ENCODE results near the gene ERGIC1.
"Not testable (repeated sequence)": the region's sequence is repeated elsewhere in the genome, so short reads cannot be mapped to it uniquely, and the experiment has no call there.

Gene ERGIC1

GRCh38 chr5:172801179-172801671 is 32.8 kb upstream of the ERGIC1 start:
- no peak for FAIRE-seq

GRCh38 chr5:172802112-172802511 is 31.9 kb upstream of the ERGIC1 start:
- FAIRE-seq: no peak

GRCh38 chr5:172802567-172803176 is 31.4 kb upstream of the ERGIC1 start:
- FAIRE-seq: no peak

DNA sequence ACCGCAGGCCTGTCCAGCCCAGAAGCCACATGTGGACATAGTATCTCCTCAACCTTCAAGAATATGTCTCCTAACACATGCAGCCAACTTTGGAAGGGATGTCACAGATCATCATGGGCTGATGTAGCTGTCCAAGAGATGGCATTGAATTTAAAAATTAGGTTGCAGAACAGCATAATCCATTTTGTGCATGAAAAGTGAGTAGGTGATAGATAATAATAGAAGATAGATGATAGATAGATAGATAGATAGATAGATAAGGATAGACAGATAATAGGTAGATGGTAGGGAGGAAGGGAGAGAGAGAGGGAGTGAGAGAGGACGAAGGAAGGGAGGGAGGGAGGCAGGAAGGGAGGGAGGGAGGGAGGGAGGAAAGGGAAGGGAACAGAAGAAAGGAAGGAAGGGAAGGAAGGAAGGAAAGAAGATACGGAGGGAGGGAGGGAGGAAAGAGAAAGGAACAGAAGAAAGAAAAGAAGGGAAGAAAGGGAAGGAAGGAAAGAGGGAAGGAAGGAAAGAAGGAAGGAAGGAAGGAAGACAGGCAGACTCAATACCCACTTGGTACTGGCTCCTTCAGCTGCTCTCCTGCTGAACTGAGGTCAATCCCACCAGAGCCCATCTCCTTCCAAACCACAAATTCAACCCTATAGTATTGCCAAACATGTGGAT is 28.9 kb upstream of the ERGIC1 start:
- FAIRE-seq: no peak

DNA sequence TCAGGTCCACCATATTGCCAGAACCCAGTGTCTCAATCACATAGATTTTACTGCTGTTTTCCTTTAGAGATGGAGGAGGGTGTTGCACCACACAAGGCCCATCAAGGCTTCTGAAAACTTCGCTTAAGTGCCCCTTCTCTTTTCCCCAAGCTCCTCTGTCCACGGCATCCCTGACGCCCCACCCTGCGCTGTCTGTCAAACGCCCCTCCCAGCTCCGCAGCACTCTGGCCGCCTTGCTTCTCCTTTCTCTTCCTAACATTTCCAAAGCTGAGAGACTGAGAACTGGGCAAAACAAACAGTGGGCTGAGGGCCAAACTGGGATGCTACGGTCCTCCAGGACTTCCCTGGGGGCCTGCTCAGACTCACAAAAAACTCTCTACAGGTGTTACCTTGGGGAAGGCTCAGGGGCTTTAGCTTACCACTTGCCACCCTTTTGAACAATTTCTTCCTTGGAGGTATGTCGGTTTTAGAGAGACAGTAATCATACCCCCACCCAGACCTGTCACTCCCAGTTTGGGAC is 28.3 kb upstream of the ERGIC1 start:
- FAIRE-seq: no peak

- FAIRE-seq: no peak
Observed at GRCh38 chr5:172806897-172807672, 27.0 kb upstream of the ERGIC1 start.

- no peak for FAIRE-seq
Observed at GRCh38 chr5:172807766-172808311, 26.2 kb upstream of the ERGIC1 start.

DNA sequence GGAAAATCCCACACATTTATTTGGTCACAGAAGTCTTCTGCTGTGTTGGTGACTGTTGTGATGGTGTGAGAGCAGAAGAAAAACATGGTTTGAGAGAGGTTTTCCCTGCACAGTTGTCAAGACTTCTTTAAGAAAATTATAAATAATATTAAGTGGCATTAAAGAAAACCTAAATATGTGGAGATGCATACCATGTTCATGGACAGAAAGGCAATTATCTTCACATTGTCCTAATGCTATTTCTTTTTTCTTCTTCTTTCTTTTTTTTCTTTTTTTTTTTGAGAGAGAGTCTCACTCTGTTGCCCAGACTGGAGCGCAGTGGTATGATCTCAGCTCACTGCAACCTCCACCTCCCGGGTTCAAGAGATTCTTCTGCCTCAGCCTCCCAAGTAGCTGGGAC is 24.3 kb upstream of the ERGIC1 start:
- FAIRE-seq: no peak

DNA sequence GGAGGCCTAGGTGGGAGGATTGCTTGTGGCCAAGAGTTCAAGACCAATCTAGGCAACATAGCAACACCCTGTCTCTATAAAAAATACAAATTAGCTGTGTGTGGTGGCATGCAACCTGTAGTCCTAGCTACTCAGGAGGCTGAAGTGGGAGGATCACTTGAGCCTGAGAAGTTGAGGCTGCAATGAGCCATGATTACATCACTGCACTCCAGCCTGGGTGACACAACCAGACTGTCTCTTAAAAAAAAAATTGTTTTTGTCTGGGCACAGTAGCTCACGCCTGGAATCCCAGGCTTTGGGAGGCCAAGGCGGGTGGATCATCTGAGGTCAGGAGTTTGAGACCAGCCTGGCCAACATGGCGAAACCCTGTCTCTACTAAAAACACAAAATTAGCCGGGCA is 23.1 kb upstream of the ERGIC1 start:
- not testable (repeated sequence) for FAIRE-seq

DNA sequence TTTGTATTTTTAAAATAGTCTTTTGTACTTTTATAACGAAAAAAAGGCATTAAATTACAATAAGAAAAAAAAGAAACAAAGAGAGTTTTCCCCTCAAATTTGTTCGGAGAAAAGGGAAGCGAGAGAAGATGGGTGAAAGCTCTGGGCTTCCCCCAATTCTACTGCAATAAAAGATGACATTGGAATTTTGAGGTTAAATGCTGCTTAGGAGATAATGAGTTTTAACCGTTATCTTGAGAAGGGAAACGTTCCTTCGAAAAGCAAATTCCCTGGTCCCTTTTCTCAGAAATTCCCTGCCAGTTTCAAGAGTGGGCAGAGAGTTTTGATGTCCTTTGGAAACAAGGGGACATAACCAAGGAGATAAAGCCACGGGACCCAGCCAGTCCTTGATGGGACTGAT is 18.4 kb upstream of the ERGIC1 start:
- FAIRE-seq: no peak

DNA sequence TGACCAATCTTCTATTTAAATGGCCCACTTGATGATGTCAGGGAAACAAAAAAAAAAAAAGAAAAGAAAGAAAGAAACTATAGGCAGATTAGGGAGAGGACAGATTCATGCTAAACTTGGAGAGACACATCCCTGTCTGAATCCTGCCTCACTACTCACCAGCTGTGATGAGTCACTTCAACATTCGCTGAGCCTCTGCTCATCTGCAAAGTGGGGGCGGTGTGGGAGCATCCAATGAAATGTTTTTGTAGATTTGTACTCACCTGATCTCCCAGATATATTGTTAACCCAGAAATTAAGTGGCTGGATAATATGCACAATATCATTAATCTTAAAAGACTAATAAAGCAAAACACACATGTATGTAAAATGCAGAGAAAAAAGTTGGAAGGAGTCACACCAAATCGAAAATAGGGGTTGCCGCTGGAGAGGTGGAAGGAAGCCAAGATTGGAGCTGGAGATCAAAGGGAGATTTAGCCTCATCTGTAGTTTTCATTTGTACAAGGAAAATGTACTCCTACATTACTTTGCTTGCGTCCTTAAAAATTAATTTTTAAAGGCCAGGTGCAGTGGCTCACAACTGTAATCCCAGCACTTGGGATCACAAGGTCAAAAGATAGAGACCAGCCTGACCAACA is 17.0 kb upstream of the ERGIC1 start:
- no peak for FAIRE-seq

- no peak for FAIRE-seq
Observed at GRCh38 chr5:172817664-172818063, 16.4 kb upstream of the ERGIC1 start.

DNA sequence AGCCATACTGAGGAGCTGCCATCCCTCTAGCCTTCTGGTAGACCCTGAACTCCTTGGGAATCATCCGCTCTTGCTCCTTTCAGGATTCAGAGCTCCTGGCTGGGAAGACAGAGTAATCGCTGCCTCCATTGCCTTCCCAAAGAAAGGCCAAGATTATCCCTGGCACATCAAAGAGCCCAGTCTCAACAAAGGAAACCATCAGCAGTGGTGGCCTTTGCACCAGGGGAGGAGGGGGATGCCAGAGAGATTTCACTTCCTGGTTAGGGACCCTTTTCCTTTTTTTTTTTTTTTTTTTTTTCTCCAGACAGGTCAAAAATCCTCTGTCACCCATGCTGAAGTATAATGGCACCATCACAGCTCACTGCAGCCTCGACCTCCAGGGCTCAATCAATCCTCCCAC is 16.0 kb upstream of the ERGIC1 start:
- FAIRE-seq: no peak

- FAIRE-seq: no peak
Observed at GRCh38 chr5:172819569-172819968, 14.5 kb upstream of the ERGIC1 start.

GRCh38 chr5:172820046-172820767 is 13.8 kb upstream of the ERGIC1 start:
- no peak for FAIRE-seq

GRCh38 chr5:172821340-172821985 is 12.6 kb upstream of the ERGIC1 start:
- FAIRE-seq: no peak

GRCh38 chr5:172823840-172824362 is 10.2 kb upstream of the ERGIC1 start:
- FAIRE-seq: no peak

GRCh38 chr5:172825610-172826204 is 8.3 kb upstream of the ERGIC1 start:
- FAIRE-seq: no peak

DNA sequence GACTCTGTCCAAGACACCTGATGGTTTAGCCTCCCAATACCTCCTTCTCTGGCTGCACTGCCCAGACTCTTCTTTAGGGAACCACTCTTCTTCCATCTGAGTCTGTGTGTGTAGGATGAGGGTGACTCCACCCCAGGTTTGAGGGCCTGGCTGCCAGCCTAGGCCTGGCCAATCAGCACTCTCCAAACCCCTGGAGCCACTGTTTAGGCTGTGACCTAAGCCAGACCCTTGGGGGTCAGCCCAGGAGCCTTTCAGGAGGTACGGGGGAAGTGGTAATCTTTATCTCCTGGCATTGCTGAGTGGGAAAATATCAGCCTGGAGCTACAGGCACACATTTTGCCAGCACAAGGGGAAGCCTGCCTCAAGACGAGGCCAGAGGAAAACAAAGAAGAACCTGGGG is 6.2 kb upstream of the ERGIC1 start:
- FAIRE-seq: no peak

GRCh38 chr5:172828911-172829431 is 5.1 kb upstream of the ERGIC1 start:
- FAIRE-seq: no peak
